HCT116 (cell line): ENCODE results near the gene RTL10.

ENCODE experiments used
- CTCF ChIP-seq, 3 experiments: fragments of 200-600 bp in 1 of 3; sonication (generic) in 1 of 3; IDR thresholded peaks in 2 of 3; conservative IDR thresholded peaks in 1 of 3; 2 replicates each; pipeline ENCODE4 v1.5.1; 2012 to 2017; ENCODE audit warnings: low read depth in 2 of 3, low read length in 2 of 3, antibody characterized with exemption in 1 of 3, borderline replicate concordance in 1 of 3, control low read depth in 1 of 3, mild to moderate bottlenecking in 1 of 3, mixed read lengths in 1 of 3, mixed run types in 1 of 3, moderate library complexity in 1 of 3; ENCODE audit not compliant: insufficient read depth in 1 of 3
- EGR1 ChIP-seq: IDR thresholded peaks from 2 replicates; pipeline ENCODE4 v1.6.1; 2012; ENCODE audit warnings: low read depth
- EZH2 ChIP-seq: fragments of 200-600 bp; sonication (generic); IDR thresholded peaks from 2 replicates; pipeline ENCODE4 v1.6.1; 2017; ENCODE audit warnings: antibody characterized with exemption, mixed run types
- JUND ChIP-seq: IDR thresholded peaks from 2 replicates; pipeline ENCODE4 v1.6.1; 2012
- MAX ChIP-seq: IDR thresholded peaks from 2 replicates; pipeline ENCODE4 v1.6.1; 2012
- POLR2A ChIP-seq: IDR thresholded peaks from 2 replicates; pipeline ENCODE4 v1.7.0; 2011; ENCODE audit warnings: borderline replicate concordance; ENCODE audit not compliant: insufficient read depth, insufficient read length; ENCODE audit errors: extremely low read depth
- POLR2AphosphoS5 ChIP-seq: IDR thresholded peaks from 2 replicates; pipeline ENCODE4 v1.6.1; 2011; ENCODE audit warnings: mild to moderate bottlenecking, low read depth, low read length, moderate library complexity
- SP1 ChIP-seq: IDR thresholded peaks from 2 replicates; pipeline ENCODE4 v1.6.1; 2012; ENCODE audit warnings: low read depth

GRCh38 chr22:19809741-19810140 lies 44.9 kb downstream of the RTL10 start:
- TF ChIP-seq CTCF (IDR thresholded peaks at IDR 0.05 in 2 of 3, conservative IDR thresholded peaks at IDR 0.05 in 1 of 3; ENCODE audit: borderline replicate concordance in 1 of 3, insufficient read depth in 1 of 3, low read depth in 2 of 3, low read length in 2 of 3) (no peak), EZH2 (no peak), POLR2A (no peak), POLR2AphosphoS5 (no peak), MAX (no peak), JUND (no peak), SP1 (no peak), EGR1 (no peak)
